Measurements from ENCODE around the gene LMOD1.
"Not testable (repeated sequence)": the region's sequence is repeated elsewhere in the genome, so short reads cannot be mapped to it uniquely, and the experiment has no call there.

LMOD1 gene

GRCh38 chr1:201962382-201962781 lies 16.0 kb upstream of the LMOD1 start:
- not testable (repeated sequence) for H3K9me3 Mint-ChIP-seq; H3K4me3 Mint-ChIP-seq; H3K27me3 Mint-ChIP-seq (ENCODE audit: low read depth); H3K4me1 Mint-ChIP-seq (ENCODE audit: low read depth); H3K27ac Mint-ChIP-seq
- peaks cover 40% of the 10 kb centered on the region for H3K36me3 Mint-ChIP-seq (ENCODE audit: low read depth)

GRCh38 chr1:201958348-201958747 lies 12.0 kb upstream of the LMOD1 start:
- H3K27me3 Mint-ChIP-seq (ENCODE audit: low read depth), result no peaks in the 10 kb centered on the region
- no peak overlapping the region for H3K4me3 Mint-ChIP-seq
- peaks cover 31% of the 10 kb centered on the region for H3K36me3 Mint-ChIP-seq (ENCODE audit: low read depth)
- no peaks in the 10 kb centered on the region for H3K9me3 Mint-ChIP-seq
- no peak overlapping the region for H3K27ac Mint-ChIP-seq
- H3K4me1 Mint-ChIP-seq (ENCODE audit: low read depth), result peaks cover 18% of the 10 kb centered on the region

GRCh38 chr1:201955729-201956143 lies 9.4 kb upstream of the LMOD1 start:
- Mint-ChIP-seq H3K9me3 (no peaks in the 10 kb centered on the region), H3K4me1 (ENCODE audit: low read depth) (peaks cover 18% of the 10 kb centered on the region), H3K27ac (peak overlapping the region; percentile 99), H3K4me3 (peak overlapping the region; percentile 99), H3K36me3 (ENCODE audit: low read depth) (peaks cover 22% of the 10 kb centered on the region), H3K27me3 (ENCODE audit: low read depth) (no peaks in the 10 kb centered on the region)

- Mint-ChIP-seq H3K9me3 (no peaks in the 10 kb centered on the region), H3K4me3 (peak within 1 kb of the TSS; percentile 99), H3K27me3 (ENCODE audit: low read depth) (peaks cover 2% of the 10 kb centered on the region), H3K4me1 (ENCODE audit: low read depth) (peaks cover 18% of the 10 kb centered on the region), H3K36me3 (ENCODE audit: low read depth) (peaks cover 18% of the 10 kb centered on the region), H3K27ac (peak within 1 kb of the TSS; percentile 99)
Measured at GRCh38 chr1:201955009-201955728, 8.8 kb upstream of the LMOD1 start, which contains the start of gene TIMM17A. TIMM17A (plus strand) TSS chr1:201955503; CDS start chr1:201955527, 24 bp downstream.

GRCh38 chr1:201954263-201955008 lies 8.1 kb upstream of the LMOD1 start:
- peaks cover 18% of the 10 kb centered on the region for H3K4me1 Mint-ChIP-seq (ENCODE audit: low read depth)
- no peaks in the 10 kb centered on the region for H3K9me3 Mint-ChIP-seq
- H3K27me3 Mint-ChIP-seq (ENCODE audit: low read depth), result peaks cover 7% of the 10 kb centered on the region
- peak overlapping the region; percentile 99 for H3K4me3 Mint-ChIP-seq
- H3K36me3 Mint-ChIP-seq (ENCODE audit: low read depth), result peaks cover 18% of the 10 kb centered on the region
- peak overlapping the region; percentile 99 for H3K27ac Mint-ChIP-seq

- no peak overlapping the region for H3K27ac Mint-ChIP-seq
- H3K9me3 Mint-ChIP-seq, result no peaks in the 10 kb centered on the region
- H3K4me1 Mint-ChIP-seq (ENCODE audit: low read depth), result peaks cover 17% of the 10 kb centered on the region
- peaks cover 1% of the 10 kb centered on the region for H3K36me3 Mint-ChIP-seq (ENCODE audit: low read depth)
- H3K4me3 Mint-ChIP-seq, result no peak overlapping the region
- peaks cover 50% of the 10 kb centered on the region for H3K27me3 Mint-ChIP-seq (ENCODE audit: low read depth)
Measured at GRCh38 chr1:201949491-201949890, 3.1 kb upstream of the LMOD1 start.

GRCh38 chr1:201947697-201948008 lies 1.3 kb upstream of the LMOD1 start:
- H3K4me1 Mint-ChIP-seq (ENCODE audit: low read depth), result peaks cover 13% of the 10 kb centered on the region
- H3K4me3 Mint-ChIP-seq, result no peak overlapping the region
- peaks cover 63% of the 10 kb centered on the region for H3K27me3 Mint-ChIP-seq (ENCODE audit: low read depth)
- H3K9me3 Mint-ChIP-seq, result no peaks in the 10 kb centered on the region
- no peak overlapping the region for H3K27ac Mint-ChIP-seq
- peaks cover 1% of the 10 kb centered on the region for H3K36me3 Mint-ChIP-seq (ENCODE audit: low read depth)

GRCh38 chr1:201945863-201946223 lies 505 bp downstream of the LMOD1 start:
- Mint-ChIP-seq H3K27me3 (ENCODE audit: low read depth) (peaks cover 63% of the 10 kb centered on the region), H3K36me3 (ENCODE audit: low read depth) (peaks cover 1% of the 10 kb centered on the region), H3K4me1 (ENCODE audit: low read depth) (peaks cover 13% of the 10 kb centered on the region), H3K9me3 (no peaks in the 10 kb centered on the region), H3K4me3 (no peak overlapping the region), H3K27ac (no peak overlapping the region)

- peaks cover 1% of the 10 kb centered on the region for H3K36me3 Mint-ChIP-seq (ENCODE audit: low read depth)
- H3K9me3 Mint-ChIP-seq, result no peaks in the 10 kb centered on the region
- peaks cover 61% of the 10 kb centered on the region for H3K27me3 Mint-ChIP-seq (ENCODE audit: low read depth)
- no peak overlapping the region for H3K27ac Mint-ChIP-seq
- peaks cover 13% of the 10 kb centered on the region for H3K4me1 Mint-ChIP-seq (ENCODE audit: low read depth)
- no peak overlapping the region for H3K4me3 Mint-ChIP-seq
Measured at GRCh38 chr1:201945157-201945556, 1.2 kb downstream of the LMOD1 start.

- H3K4me3 Mint-ChIP-seq, result no peak overlapping the region
- H3K9me3 Mint-ChIP-seq, result no peaks in the 10 kb centered on the region
- no peak overlapping the region for H3K27ac Mint-ChIP-seq
- peaks cover 56% of the 10 kb centered on the region for H3K27me3 Mint-ChIP-seq (ENCODE audit: low read depth)
- peaks cover 1% of the 10 kb centered on the region for H3K36me3 Mint-ChIP-seq (ENCODE audit: low read depth)
- H3K4me1 Mint-ChIP-seq (ENCODE audit: low read depth), result peaks cover 13% of the 10 kb centered on the region
Measured at GRCh38 chr1:201944639-201945038, 1.7 kb downstream of the LMOD1 start.

GRCh38 chr1:201944002-201944401 lies 2.3 kb downstream of the LMOD1 start:
- Mint-ChIP-seq H3K4me3 (no peak overlapping the region), H3K9me3 (no peaks in the 10 kb centered on the region), H3K4me1 (ENCODE audit: low read depth) (peaks cover 13% of the 10 kb centered on the region), H3K27ac (no peak overlapping the region), H3K27me3 (ENCODE audit: low read depth) (peaks cover 54% of the 10 kb centered on the region), H3K36me3 (ENCODE audit: low read depth) (peaks cover 1% of the 10 kb centered on the region)

GRCh38 chr1:201942129-201942495 lies 4.2 kb downstream of the LMOD1 start:
- no peak overlapping the region for H3K4me3 Mint-ChIP-seq
- H3K9me3 Mint-ChIP-seq, result no peaks in the 10 kb centered on the region
- peaks cover 1% of the 10 kb centered on the region for H3K36me3 Mint-ChIP-seq (ENCODE audit: low read depth)
- peaks cover 13% of the 10 kb centered on the region for H3K4me1 Mint-ChIP-seq (ENCODE audit: low read depth)
- H3K27ac Mint-ChIP-seq, result no peak overlapping the region
- H3K27me3 Mint-ChIP-seq (ENCODE audit: low read depth), result peaks cover 39% of the 10 kb centered on the region

- H3K36me3 Mint-ChIP-seq (ENCODE audit: low read depth), result no peaks in the 10 kb centered on the region
- no peak overlapping the region for H3K4me3 Mint-ChIP-seq
- peaks cover 34% of the 10 kb centered on the region for H3K27me3 Mint-ChIP-seq (ENCODE audit: low read depth)
- H3K27ac Mint-ChIP-seq, result no peak overlapping the region
- H3K4me1 Mint-ChIP-seq (ENCODE audit: low read depth), result peaks cover 7% of the 10 kb centered on the region
- H3K9me3 Mint-ChIP-seq, result no peaks in the 10 kb centered on the region
Measured at GRCh38 chr1:201941420-201942128, 4.8 kb downstream of the LMOD1 start.

- H3K4me3 Mint-ChIP-seq; H3K36me3 Mint-ChIP-seq (ENCODE audit: low read depth); H3K4me1 Mint-ChIP-seq (ENCODE audit: low read depth); H3K27ac Mint-ChIP-seq; H3K9me3 Mint-ChIP-seq: not testable (repeated sequence)
- H3K27me3 Mint-ChIP-seq (ENCODE audit: low read depth), result peaks cover 25% of the 10 kb centered on the region
Measured at GRCh38 chr1:201940316-201940715, 6.0 kb downstream of the LMOD1 start.

GRCh38 chr1:201939574-201939973 lies 6.8 kb downstream of the LMOD1 start:
- Mint-ChIP-seq H3K27ac (no peak overlapping the region), H3K4me3 (no peak overlapping the region), H3K9me3 (no peaks in the 10 kb centered on the region), H3K4me1 (ENCODE audit: low read depth) (no peaks in the 10 kb centered on the region), H3K36me3 (ENCODE audit: low read depth) (no peaks in the 10 kb centered on the region), H3K27me3 (ENCODE audit: low read depth) (peaks cover 23% of the 10 kb centered on the region)

All from T-helper 1 cell treated with Interleukin-12 subunit alpha and Interleukin-12 subunit beta and Interleukin-4 antibody, amounts not matched to agents 30 μg/mL and 1 μg/mL, for 36 hours (primary cell).